Activated T-helper 1 cell treated with anti-CD3 and anti-CD28 coated beads, Interleukin-12 subunit alpha, Interleukin-12 subunit beta, Interleukin-2, Interleukin-4 antibody, amounts not matched to agents 30 ng/mL and 10 ng/mL and 1 ng/mL, durations not matched to agents 14 hours and 24 hours and 36 hours (primary cell): ENCODE data around the gene TIMMDC1. TPM values are rescaled to one million over a fixed set of nuclear protein-coding genes. Genes with fewer than 3 reads are reported as not detected.
A peak's percentile ranks its signal among the peaks of the same experiment; 100 is the strongest.

Experiments used
- DNase-seq: peaks from one replicate; pipeline ENCODE4 v3.0.0; 2021; ENCODE audit warnings: low spot score
- H3K27ac Mint-ChIP-seq: one replicate; pipeline ENCODE4 v1.8.0; 2021; ENCODE audit warnings: mild to moderate bottlenecking, mixed read lengths
- H3K27me3 Mint-ChIP-seq: one replicate; pipeline ENCODE4 v1.8.0; 2022; ENCODE audit warnings: mild to moderate bottlenecking, moderate library complexity, mixed read lengths; ENCODE audit not compliant: insufficient read depth
- H3K36me3 Mint-ChIP-seq: one replicate; pipeline ENCODE4 v1.8.0; 2021; ENCODE audit warnings: low read depth, mixed read lengths
- H3K4me1 Mint-ChIP-seq: one replicate; pipeline ENCODE4 v1.8.0; 2021; ENCODE audit warnings: low read depth, mixed read lengths
- H3K4me3 Mint-ChIP-seq: one replicate; pipeline ENCODE4 v1.8.0; 2021; ENCODE audit warnings: mild to moderate bottlenecking, moderate library complexity, mixed read lengths
- H3K9me3 Mint-ChIP-seq: one replicate; pipeline ENCODE4 v1.8.0; 2021; ENCODE audit warnings: mixed read lengths
- intact Hi-C: fragments of 100-400 bp; cut with micrococcal nuclease; formaldehyde crosslinking; loops from one replicate; pipeline ENCODE4 v1.15.1; 2024
- total RNA-seq: library from RNA; stranded (reverse); gene quantifications from 2 replicates; pipeline ENCODE4 v1.2.3, GENCODE V29; 2022

Gene TIMMDC1
- 124 and 126 TPM in 2 replicates for total RNA-seq

GRCh38 chr3:119498186-119499011 is at the start of gene TIMMDC1:
TSS of gene TIMMDC1 (plus strand) at chr3:119498547. CDS start at chr3:119498734, 187 bp downstream.
- Mint-ChIP-seq H3K27me3 (no peaks in the 10 kb centered on the region), H3K27ac (peak within 1 kb of the TSS; percentile 99), H3K9me3 (no peaks in the 10 kb centered on the region), H3K4me3 (peak within 1 kb of the TSS; percentile 100), H3K36me3 (peaks cover 19% of the 10 kb centered on the region), H3K4me1 (peaks cover 33% of the 10 kb centered on the region)
- intact Hi-C loops = loop anchor here (1.0 to 10.0 kb wide), 13 partner anchors 10 to 1244 kb away; partner anchors contain the start of genes ARHGAP31, B4GALT4, CD80 and COX17
- peak; percentile 96 for DNase-seq

GRCh38 chr3:119453822-119454221 is 44.5 kb upstream of the TIMMDC1 start:
- peaks cover 58% of the 10 kb centered on the region for H3K36me3 Mint-ChIP-seq
- H3K9me3 Mint-ChIP-seq = no peaks in the 10 kb centered on the region
- no peak overlapping the region for H3K4me3 Mint-ChIP-seq
- no peaks in the 10 kb centered on the region for H3K27me3 Mint-ChIP-seq
- no peak overlapping the region for H3K27ac Mint-ChIP-seq
- H3K4me1 Mint-ChIP-seq = peaks cover 11% of the 10 kb centered on the region
- no peak for DNase-seq
- intact Hi-C loops = no loop called here

- Mint-ChIP-seq H3K4me3 (no peak overlapping the region), H3K27ac (no peak overlapping the region), H3K27me3 (no peaks in the 10 kb centered on the region), H3K36me3 (peaks cover 64% of the 10 kb centered on the region), H3K9me3 (no peaks in the 10 kb centered on the region), H3K4me1 (peaks cover 34% of the 10 kb centered on the region)
- intact Hi-C loops = no loop called here
- no peak for DNase-seq
Observed at GRCh38 chr3:119456469-119456868, 41.9 kb upstream of the TIMMDC1 start.

- intact Hi-C loops = no loop called here
- Mint-ChIP-seq H3K9me3 (no peaks in the 10 kb centered on the region), H3K4me1 (peaks cover 41% of the 10 kb centered on the region), H3K36me3 (peaks cover 60% of the 10 kb centered on the region), H3K27me3 (no peaks in the 10 kb centered on the region), H3K4me3 (no peak overlapping the region), H3K27ac (no peak overlapping the region)
- DNase-seq = no peak
Observed at GRCh38 chr3:119457246-119457645, 41.1 kb upstream of the TIMMDC1 start.

GRCh38 chr3:119463171-119464169 is 34.9 kb upstream of the TIMMDC1 start, which contains the start of gene TMEM39A:
TSS of gene TMEM39A (minus strand) at chr3:119463615. CDS start at chr3:119462074, 1,541 bp downstream.
- Mint-ChIP-seq H3K4me1 (peaks cover 49% of the 10 kb centered on the region), H3K27ac (peak within 1 kb of the TSS; percentile 97), H3K4me3 (peak within 1 kb of the TSS; percentile 98), H3K9me3 (no peaks in the 10 kb centered on the region), H3K36me3 (peaks cover 24% of the 10 kb centered on the region), H3K27me3 (peaks cover 3% of the 10 kb centered on the region)
- peak; percentile 98 for DNase-seq
- intact Hi-C loops = loop anchor here (1.0 to 10.0 kb wide), 11 partner anchors 35 to 881 kb away; partner anchors contain the start of genes ARHGAP31, CD80, COX17 and LRRC58

GRCh38 chr3:119468041-119468440 is 30.3 kb upstream of the TIMMDC1 start:
- peaks cover 50% of the 10 kb centered on the region for H3K4me1 Mint-ChIP-seq
- intact Hi-C loops = loop anchor here (2.0 to 10.0 kb wide), 2 partner anchors 41 to 877 kb away; partner anchors contain the start of gene LRRC58

GRCh38 chr3:119469418-119470189 is 28.7 kb upstream of the TIMMDC1 start:
- intact Hi-C loops = loop anchor here (1.0 to 10.0 kb wide), 5 partner anchors 29 to 875 kb away; partner anchors contain the start of genes COX17, LRRC58 and TIMMDC1
- DNase-seq = no peak
- peak overlapping the region; percentile 95 for H3K4me3 Mint-ChIP-seq
- no peaks in the 10 kb centered on the region for H3K27me3 Mint-ChIP-seq
- H3K27ac Mint-ChIP-seq = peak overlapping the region; percentile 93
- H3K9me3 Mint-ChIP-seq = no peaks in the 10 kb centered on the region
- peaks cover 17% of the 10 kb centered on the region for H3K36me3 Mint-ChIP-seq
- H3K4me1 Mint-ChIP-seq = peaks cover 39% of the 10 kb centered on the region

More at GRCh38 chr3:119468041-119468440, 30.3 kb upstream of the TIMMDC1 start:
- Mint-ChIP-seq H3K4me3 (peak overlapping the region; percentile 95), H3K27ac (peak overlapping the region; percentile 87), H3K9me3 (no peaks in the 10 kb centered on the region), H3K36me3 (peaks cover 19% of the 10 kb centered on the region), H3K27me3 (peaks cover 3% of the 10 kb centered on the region)
- no peak for DNase-seq

GRCh38 chr3:119470866-119471265 is 27.5 kb upstream of the TIMMDC1 start:
- Mint-ChIP-seq H3K27ac (peak overlapping the region; percentile 32), H3K36me3 (peaks cover 22% of the 10 kb centered on the region), H3K4me1 (peaks cover 39% of the 10 kb centered on the region), H3K9me3 (no peaks in the 10 kb centered on the region), H3K27me3 (no peaks in the 10 kb centered on the region), H3K4me3 (peak overlapping the region; percentile 95)
- DNase-seq = no peak
- intact Hi-C loops = no loop called here

GRCh38 chr3:119481079-119481478 is 17.3 kb upstream of the TIMMDC1 start:
- Mint-ChIP-seq H3K27me3 (no peaks in the 10 kb centered on the region), H3K4me1 (peaks cover 9% of the 10 kb centered on the region), H3K36me3 (peaks cover 45% of the 10 kb centered on the region), H3K9me3 (no peaks in the 10 kb centered on the region), H3K27ac (no peak overlapping the region), H3K4me3 (no peak overlapping the region)
- DNase-seq = no peak
- intact Hi-C loops = no loop called here

GRCh38 chr3:119483101-119483500 is 15.2 kb upstream of the TIMMDC1 start:
- H3K36me3 Mint-ChIP-seq = peaks cover 45% of the 10 kb centered on the region
- DNase-seq = no peak
- H3K9me3 Mint-ChIP-seq = no peaks in the 10 kb centered on the region
- H3K4me1 Mint-ChIP-seq = peaks cover 9% of the 10 kb centered on the region
- no peak overlapping the region for H3K27ac Mint-ChIP-seq
- H3K4me3 Mint-ChIP-seq = no peak overlapping the region
- intact Hi-C loops = no loop called here
- no peaks in the 10 kb centered on the region for H3K27me3 Mint-ChIP-seq

- Mint-ChIP-seq H3K9me3 (no peaks in the 10 kb centered on the region), H3K27me3 (no peaks in the 10 kb centered on the region), H3K27ac (no peak overlapping the region), H3K4me1 (peaks cover 9% of the 10 kb centered on the region), H3K36me3 (peaks cover 39% of the 10 kb centered on the region), H3K4me3 (no peak overlapping the region)
- intact Hi-C loops = no loop called here
- no peak for DNase-seq
Observed at GRCh38 chr3:119485563-119485962, 12.8 kb upstream of the TIMMDC1 start.

- intact Hi-C loops = loop anchor here (10.0 kb wide), 1 partner anchor 605 kb away; the partner anchor contains the start of gene GSK3B
- peaks cover 45% of the 10 kb centered on the region for H3K36me3 Mint-ChIP-seq
Observed at GRCh38 chr3:119490153-119490552, 8.2 kb upstream of the TIMMDC1 start.

More at GRCh38 chr3:119490153-119490552, 8.2 kb upstream of the TIMMDC1 start:
- no peak for DNase-seq
- Mint-ChIP-seq H3K27me3 (no peaks in the 10 kb centered on the region), H3K4me1 (no peaks in the 10 kb centered on the region), H3K27ac (no peak overlapping the region), H3K9me3 (no peaks in the 10 kb centered on the region), H3K4me3 (no peak overlapping the region)
